HG03196 (cell line): ENCODE results near the gene LIMK2.
"Not testable (repeated sequence)": the region's sequence is repeated elsewhere in the genome, so short reads cannot be mapped to it uniquely, and the experiment has no call there.

ENCODE experiments used
- ATAC-seq: cut with Tn5 transposase; IDR thresholded peaks from one replicate; pipeline ENCODE4 v1.9.1; 2021; ENCODE audit not compliant: unreplicated experiment

The LIMK2 gene

DNA sequence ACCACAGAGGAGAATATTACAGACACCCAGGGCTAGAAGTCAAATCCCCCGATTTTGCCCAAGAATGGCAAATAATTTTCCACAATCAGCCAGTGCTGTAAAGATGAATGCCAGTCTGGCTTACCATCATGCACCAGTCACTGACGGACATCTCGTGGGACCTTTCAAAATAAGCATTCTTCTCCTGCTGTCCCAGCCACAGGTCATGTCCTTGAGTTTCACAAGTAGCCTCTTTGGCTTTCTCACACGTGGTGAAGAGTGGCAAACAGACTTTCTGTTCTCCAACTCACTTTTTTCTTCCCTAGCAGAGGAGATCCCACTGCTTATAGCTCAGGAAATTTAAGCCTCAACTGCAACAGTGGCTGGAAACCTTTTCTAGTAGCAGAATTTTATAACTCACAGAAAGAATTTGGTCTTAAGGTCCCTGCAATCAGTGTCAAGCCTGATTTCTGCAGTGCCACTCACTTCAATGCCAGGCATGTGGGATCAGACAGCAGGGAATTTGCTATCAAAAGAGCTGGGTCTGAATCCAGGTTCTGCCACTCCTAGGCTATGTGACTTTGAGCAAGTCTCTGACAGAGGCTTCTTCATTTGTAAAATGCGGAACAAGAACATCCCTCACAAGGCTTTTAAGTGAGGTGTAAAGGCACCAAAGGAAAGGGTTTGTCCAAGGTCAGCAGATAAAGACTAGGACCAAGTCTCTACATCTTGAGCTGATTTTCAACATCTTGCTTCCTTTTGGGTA is 76.6 kb downstream of the LIMK2 start:
- no peak for ATAC-seq

DNA sequence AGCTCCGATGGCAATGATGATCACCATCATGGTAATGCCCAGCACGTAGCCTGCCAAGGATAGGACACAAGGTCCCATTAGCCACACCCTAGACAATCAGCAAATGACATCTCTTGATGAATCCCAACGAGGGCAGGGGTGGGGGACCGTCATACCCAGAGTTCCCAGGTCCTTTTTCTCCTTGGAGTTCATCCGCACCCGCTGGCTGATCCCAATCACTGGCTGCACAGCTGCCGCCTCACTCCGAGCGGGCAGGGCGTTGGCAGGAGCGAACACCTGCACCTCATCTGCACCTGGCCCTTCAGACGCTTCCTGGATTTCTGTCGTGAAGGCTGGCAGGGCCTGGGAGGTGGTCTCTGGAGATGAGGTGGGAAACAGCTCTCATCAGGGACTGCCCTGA is 77.2 kb downstream of the LIMK2 start:
- no peak for ATAC-seq

DNA sequence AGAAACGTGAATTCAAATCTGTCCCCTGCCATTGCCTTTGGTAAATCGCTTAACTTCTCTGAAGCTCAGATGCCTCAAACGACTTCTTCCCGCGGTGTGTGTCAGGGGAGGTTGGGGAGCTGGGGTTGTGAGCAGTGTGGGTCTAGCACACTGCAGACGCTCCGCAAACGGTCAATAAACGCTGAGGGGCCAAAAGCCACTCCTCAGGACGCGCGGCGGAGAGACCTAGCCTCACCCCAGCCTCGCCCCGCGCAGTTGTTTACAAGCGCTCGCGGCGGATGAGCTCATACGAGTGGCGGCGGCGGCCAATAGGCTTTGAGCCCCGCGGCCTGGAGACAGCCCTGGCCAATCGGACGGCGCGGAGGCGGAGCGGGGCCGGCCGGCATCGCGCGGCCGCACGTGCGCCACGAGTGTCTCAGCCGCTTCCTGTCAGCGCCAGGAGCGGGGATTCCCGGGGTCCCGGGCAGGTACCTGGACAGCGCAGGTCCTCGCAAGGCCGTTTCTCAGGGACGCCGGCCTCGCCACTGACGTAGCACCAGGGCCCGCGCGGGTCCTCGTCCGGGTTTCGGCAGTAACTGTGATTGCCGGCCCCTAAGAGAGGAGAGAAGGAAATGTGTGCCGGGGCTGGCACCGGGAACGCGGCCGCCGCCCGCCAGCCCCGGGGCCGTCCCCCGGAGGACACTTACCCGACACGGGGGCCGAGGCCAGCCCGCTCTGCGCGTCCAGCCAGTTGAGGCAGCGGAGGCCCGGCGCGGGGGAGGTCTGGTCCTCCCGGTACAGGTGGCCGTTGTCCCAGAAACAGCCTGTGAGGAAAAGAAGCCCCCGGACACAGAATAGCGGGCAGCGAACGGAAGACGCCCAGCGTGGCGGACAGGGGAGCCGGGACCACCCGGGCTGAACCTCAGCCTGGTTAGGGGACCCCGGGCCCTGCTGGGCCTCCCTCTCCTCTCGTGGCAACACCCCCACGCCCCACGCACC is 78.7 kb downstream of the LIMK2 start:
- ATAC-seq = peak; percentile 86

DNA sequence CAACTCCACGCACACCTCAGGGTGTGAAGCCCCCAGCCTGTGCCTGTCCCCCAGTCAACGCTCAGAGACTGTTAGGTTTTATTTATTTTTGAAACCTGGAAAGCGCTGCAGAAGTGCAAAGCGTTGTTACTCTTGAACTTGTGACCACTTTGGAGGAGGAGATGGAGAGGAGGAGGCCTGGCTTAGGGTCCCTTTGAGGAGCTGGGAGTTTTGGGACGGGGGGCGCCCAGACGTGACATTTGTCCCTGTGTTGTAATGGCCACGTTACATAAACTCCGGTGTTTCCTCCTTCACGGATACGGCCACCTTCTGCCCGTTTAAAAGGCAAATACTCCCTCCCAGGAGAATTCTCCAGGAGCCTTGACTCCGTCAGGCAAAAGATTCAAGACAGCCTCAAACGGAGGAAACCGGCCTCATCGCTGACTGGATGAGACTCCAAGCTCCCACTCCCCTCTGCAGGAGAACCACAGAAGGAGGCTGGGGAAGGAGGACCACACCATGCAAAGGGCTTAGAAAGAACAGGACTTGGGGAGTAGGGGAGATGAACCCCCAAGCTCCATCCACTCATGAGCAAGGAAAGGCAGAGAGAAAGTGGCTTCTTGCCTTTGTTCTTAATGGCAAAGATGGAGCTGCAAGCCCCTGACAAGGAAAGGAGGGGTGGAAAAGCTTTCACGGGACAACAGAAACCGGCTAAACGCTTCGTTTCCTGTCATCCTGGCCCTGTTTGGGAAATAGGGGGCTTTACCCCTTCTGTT is 79.6 kb downstream of the LIMK2 start:
- no peak for ATAC-seq

DNA sequence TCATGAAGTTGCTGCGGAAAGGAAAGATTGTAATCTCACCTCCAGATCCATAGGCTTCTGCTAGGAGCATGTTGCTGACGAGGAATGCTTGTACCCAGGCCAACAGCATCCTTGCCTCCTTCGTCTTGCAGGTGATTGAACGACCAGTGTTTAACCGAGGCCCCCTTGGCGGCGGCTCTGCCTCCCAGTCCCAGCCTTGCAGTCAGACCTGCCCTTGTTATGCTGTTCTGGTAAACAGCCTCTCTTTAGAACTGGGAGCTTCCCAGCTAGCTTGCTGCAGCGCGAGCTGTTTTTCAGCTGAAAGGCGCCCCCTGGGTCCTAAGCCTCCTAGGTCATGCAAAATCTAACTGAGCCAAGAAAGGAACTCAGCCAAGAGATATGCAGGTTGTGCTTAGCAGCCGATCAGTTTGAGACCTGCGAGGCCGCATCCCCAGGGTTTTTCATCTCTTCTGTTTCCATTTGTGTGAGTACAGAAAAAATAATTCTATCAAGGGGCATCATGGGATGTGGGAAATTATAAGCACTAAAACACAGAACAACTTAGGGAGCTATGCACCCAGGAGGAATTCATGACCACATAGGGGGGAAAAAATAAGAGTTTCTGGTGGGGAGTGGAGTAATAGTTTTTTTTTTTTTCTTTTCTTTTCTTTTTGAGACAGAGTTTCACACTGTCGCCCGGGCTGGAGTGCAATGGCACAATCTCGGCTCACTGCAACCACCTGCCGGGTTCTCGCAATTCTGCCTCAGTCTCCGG is 80.3 kb downstream of the LIMK2 start, which contains the start of gene PIK3IP1:
TSS of gene PIK3IP1 (minus strand) at position 253 of the 754 bp plus-strand sequence. CDS start at position 109, 144 bp downstream.
- no peak for ATAC-seq

DNA sequence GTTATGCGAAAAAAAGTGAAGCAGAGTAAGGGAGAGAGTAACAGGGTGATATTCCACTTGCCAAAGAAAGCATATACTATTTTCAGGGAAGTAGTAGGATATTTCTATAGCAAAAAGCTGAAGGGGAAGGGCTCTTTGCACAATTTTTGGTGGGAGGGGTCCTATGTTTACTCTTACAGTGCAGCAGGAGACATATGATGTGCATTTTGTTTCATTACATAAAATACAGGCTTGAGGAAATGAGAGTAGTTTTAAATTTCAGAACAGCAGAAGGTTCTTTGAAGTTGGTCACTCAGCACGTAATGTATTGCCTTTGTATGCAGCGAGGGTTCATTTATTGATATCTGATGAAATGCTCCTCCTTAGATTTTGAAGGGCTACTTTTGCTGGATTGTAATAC is 83.3 kb downstream of the LIMK2 start:
- ATAC-seq = no peak

DNA sequence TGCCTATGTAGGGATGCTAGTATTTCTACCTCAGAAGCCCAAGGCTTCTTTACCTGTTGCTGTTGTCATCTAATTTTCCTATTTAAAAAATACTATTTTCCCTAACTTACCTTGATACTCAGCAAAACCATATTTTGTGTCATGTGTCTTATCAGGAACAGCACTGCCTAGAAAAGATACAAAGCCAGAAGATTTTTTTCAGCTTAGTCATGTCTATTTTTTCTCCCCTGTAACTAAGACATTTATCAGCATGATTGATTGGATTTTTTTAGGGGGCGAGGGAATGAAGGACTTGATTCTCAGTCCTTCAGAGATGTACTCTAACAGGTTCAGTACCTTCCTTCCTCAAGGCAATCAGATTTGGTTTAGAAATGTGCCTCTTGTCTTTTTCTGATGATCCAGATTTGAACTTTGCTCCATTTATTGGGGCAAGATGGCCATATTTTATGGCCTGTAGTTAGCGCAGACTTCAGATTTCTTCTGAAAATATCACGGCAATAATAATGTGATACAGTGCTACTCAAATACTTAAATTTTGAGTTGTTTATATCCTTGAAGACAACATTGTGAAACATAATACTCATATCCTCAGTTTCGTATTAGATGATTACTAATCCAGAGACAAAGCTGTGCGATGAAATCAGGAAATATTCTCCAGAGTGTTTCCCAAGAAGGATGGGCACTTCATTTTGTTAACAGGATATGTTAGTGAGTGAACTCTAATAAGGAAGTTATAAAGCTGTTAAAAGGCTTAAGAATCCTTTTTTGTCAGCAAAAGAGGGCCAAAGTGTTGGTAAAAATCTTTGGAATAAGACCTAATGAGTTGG is 83.9 kb downstream of the LIMK2 start:
- ATAC-seq = no peak

DNA sequence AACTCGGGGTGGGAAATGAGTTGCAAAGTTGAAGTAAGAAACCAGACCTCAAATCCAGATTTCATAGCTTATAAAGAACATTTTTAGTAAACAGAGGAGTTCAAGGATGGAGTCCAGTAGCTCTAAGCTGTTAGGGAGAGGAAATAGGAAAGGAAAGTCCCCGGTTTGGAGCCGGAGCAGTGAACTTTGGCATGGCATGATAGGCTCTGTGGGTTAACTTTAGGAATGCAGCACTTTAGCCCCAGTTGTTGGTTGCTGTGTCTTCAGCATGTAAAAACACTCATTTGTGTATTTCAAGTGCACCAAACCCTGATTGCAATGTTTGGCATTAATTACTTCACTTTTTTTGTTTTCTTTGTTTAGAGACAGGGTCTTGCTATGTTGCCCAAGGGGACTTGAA is 88.8 kb downstream of the LIMK2 start:
- no peak for ATAC-seq

DNA sequence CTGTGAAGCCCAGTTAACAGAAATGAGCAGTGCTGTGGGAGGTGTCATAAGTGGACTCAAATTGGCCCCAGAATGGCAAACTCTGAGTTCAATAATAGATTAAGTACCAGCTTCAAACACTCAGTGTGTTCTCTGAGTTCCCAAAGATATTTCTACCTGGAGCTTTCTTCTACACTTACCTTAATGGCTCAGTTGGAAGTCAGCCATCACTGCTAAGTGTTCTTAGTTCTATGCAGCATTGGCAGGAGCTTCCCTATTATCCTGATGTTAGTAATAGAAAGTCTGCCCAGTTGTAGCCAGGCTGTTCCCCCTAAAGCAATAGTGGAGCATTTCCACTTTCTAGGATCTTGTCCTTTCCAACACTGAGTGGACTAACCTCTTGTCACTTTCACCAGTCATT is 89.9 kb downstream of the LIMK2 start:
- ATAC-seq = no peak

DNA sequence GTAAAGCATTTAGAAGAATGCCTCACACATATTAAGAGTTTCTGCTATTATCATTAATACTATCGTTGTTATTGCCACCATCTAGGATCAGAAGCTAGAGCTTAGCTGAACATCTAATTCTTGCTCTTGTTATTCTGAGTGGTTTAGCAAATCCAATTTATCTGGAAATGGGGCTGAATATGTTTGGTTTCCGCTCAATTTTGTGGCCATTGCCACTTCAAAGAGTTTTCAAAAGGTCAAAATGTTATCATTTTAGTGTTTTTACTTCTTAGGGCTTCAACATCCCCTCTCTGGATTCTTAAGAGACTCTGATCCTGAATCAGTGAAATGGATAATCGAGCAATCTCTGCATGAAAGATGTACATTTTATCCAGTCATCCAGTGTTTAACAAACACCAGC is 90.4 kb downstream of the LIMK2 start:
- no peak for ATAC-seq

DNA sequence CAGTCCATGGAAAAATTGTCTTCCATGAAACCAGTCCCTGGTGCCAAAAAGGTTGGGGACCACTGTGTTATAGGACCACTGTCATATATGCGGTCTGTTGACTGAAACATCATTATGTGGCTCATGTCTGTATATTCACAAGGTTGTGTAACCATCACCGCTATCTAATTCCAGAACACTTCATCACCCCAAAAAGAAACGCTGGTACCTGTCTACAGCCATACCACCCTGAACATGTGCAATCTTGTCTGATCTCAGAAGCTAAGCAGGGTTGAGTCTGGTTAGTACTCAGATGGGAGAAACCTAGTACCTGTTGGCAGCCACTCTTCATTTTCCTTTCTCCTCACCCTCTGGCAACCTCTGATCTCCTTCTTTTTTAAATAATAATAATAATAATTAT is 93.1 kb downstream of the LIMK2 start:
- no peak for ATAC-seq

DNA sequence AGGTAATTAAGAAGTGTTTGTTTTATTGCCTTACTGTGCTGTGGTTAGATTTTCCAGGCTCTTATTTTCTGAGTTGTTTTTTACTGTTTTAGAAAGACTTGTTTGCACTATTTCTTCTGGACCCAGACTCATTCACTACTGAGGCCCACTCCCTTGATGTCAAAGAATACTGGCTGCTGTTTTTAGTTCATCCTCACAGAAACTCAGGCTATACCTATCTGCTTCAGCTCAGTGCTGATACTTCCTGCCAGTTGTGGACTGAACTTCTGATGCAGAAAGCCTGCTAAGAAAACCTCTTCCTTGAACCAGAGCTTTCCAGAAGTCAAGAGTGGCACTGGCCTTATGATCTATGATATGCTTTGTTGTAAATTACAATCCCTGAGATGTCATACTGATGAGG is 96.1 kb downstream of the LIMK2 start:
- ATAC-seq = no peak

DNA sequence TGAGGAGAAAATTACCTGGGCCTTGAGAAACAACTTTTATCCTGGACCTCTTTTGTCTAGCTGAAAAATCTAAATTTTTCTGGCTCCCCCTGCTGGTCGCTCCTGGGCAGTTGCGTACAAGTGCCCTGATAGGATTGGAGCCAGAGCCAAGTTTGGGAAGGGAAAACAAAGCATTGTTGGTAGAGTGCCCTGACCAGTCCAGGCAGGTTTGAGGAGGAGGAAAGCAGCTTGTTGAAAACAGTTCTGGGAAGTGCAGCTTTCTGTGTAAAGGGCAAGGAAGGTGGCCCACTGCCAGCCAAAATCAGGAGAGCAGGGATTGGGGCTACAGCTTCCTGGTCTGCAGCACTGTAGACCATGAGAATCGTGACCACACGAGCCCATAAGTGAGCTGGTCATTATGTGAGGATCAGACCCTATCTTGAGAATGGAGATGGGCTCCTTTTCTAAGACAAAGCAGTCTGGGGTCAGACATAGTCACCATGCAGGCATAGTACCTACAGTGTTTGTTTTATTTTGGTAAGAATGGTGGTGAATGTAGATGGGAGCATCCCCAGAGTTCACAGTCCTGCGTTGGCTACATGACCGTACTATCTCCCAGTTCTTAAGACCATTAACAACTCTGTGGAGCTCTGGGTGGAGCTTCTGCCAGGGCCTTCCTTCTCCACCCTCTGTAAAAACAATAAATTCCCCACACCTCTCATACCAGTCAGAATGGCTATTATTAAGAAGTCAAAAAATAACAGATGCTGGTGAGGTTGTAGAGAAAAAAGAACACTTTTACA is 101.5 kb downstream of the LIMK2 start:
- ATAC-seq = no peak

DNA sequence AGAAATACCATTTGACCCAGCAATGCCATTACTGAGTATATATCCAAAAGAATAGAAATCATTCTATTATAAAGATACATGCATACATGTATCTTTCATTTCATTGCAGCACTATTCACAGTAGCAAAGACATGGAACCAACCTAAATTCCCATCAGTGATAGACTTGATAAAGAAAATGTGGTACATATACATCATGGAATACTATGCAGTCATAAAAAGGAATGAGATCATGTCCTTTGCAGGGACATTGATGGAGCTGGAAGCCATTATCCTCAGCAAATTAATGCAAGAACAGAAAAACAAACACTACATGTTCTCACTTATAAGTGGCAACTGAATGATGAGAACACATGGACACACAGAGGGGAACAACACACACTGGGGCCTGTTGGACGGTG is 102.1 kb downstream of the LIMK2 start:
- not testable (repeated sequence) for ATAC-seq

DNA sequence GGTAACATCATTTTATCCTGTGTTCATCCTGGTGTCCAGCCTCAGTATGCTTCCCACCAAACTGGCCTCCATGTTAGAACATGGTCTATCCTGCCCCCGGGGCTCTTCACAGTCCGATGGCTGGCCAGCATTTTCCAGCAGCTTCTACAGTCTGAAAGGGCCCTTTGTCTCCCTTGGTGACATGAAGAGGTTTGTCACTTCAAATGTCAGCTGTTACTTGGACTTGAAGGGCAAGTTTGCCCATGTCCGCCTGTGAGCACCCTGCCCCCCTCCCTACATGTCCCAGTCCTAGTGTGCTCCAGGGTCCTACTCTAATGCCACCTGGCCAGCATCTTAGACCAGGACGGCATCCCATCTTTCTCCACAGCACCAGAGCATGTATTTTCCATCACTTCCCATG is 109.3 kb downstream of the LIMK2 start:
- no peak for ATAC-seq

DNA sequence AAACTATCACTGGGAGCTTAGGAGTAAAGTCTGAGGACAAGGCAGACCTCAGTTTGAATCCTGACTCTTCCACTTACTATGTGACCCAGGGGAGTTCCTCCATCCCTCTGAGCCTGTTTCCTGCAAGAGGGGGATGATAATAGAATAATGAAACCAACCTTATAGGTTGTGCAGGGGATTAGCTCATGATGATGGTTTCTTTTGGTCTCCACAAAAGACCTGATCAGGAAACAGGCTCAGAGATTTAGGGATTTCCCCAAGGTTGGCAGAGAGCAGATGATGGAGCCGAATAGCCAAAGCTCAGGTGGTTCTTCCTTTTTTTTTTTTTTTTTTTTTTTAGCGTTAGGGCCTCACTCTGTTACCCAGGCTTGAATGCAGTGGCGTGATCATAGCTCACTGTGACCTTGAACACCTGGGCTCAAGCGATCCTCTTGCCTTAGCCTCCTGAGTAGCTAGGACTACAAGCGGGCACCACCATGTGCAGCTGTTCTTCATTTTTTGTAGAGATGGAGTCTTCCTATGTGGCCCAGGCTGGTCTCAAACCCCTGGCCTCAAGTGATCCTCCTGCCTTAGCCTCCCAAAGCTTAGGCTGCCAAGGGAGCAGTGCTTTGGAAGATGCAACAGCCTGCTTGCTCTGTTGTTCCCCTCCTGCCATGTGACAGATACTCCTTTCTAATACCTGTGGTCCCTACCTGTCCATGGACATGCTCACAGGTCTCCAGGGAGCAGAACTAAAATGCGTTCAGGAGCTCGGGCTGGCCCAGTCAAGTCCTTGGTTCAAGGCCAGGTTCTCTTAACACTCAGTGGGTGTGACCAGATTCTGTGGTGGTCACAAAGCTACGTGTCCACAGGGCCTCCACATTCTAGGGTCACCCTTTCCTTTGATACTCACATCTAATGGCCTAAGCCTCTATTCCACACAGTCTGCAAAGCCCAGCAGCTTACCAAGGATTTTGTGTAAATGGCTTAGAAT is 111.8 kb downstream of the LIMK2 start:
- ATAC-seq = no peak

DNA sequence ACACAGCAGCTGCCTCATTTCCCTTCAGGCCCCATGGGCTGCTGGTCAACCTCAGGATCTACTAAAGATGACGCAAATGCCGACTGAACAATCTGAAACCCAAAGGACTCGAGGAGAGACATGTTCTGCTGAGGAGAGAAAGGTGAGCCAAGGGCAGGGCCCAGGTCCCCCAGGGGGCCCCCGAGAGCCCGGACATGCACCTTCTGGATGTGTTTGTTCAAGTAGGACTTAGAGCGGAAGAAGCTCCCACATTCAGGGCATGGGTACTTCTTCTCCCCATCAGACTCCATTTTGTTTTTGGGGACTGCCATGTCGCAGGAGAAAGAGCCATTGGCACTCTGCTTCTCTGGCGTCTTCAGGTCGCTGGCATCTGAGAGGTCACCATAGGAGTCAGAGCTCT is 114.8 kb downstream of the LIMK2 start:
- ATAC-seq = no peak
